ENCODE results near the gene HNMT. TPM values are rescaled to one million over a fixed set of nuclear protein-coding genes. Genes with fewer than 3 reads are reported as not detected.

HNMT gene
- total and polyA plus RNA-seq, 2 of the 8 experiments (the other 6 are each of a cell fraction or from before 2014, with no cell fraction given) = 1.6 to 3.6 TPM

DNA sequence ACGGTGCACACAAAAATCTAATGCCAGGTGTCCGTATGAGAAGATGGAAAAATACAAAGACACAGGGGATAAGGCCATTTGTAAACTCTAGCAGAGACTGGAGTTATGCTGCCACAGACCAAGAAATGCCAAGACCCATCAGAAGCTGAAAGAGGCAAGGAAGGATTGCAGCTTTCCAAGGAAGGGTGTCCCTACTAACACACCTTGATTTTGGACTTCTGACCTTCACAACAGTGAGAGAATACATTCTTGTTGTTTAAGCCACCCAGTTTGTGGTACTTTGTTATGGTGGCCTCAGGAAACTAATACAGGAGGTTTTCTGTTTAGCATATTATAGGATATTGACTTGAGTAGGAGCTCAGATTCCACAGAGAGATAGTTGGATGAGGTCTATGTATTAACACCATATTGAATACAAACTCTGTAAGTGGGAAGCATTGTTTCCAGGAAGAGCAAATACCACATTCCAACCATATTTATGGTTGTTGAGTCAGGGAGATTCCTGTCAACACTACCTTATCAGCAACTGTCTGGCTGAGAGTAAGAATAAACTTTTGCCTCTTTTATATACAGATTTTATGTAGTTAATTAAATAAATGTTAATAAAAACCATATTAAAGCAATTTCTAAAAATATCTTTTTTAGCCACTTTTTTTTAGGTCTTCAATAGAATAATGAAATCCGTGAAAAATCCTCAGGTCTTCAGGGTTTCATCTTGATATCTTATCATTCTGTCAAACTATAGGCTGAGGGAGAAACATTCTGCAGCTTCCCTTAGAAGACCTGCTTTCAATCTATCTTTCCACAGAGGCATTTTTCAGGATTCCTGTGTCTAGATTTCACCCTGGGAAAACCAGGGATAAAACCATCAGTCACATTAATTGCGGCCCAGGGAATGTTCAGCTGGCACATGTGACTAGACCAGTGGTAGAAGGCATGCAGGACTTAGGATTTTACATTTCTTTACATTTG is 35.4 kb upstream of the HNMT start:
- H2BK120ac ChIP-seq (replicated peaks; ENCODE audit: low read depth, low read length) = no peak overlapping the region
- H3K56ac ChIP-seq (replicated peaks; ENCODE audit: insufficient read length, low read depth, low read length) = no peak overlapping the region
- no peak overlapping the region for H3K9ac ChIP-seq (replicated peaks in 1 of 4; ENCODE audit: extremely low read depth in 1 of 4, low read depth in 3 of 4, low read length in 3 of 4)
- no peaks in the 10 kb centered on the region for H4K20me1 ChIP-seq (replicated peaks in 1 of 2; ENCODE audit: control insufficient read depth in 1 of 2, insufficient read depth in 2 of 2, low read length in 2 of 2)
- no peak overlapping the region for H3K4me2 ChIP-seq (ENCODE audit: insufficient read depth in 1 of 2, low read depth in 2 of 2, low read length in 2 of 2)
- FAIRE-seq (no peak), DNase-seq (ENCODE audit: low read depth in 1 of 2, low spot score in 2 of 2) (no peak)
- no peaks in the 10 kb centered on the region for H3K4me1 ChIP-seq (replicated peaks in 1 of 4; ENCODE audit: control insufficient read depth in 3 of 4, insufficient read depth in 4 of 4, low read length in 3 of 4)
- no peak overlapping the region for H2BK20ac ChIP-seq (ENCODE audit: low read length)
- no peak overlapping the region for H4K91ac ChIP-seq (replicated peaks; ENCODE audit: insufficient read length, low read length)
- H2BK12ac ChIP-seq (ENCODE audit: low read depth, low read length) = no peak overlapping the region
- H3K4me3 ChIP-seq (ENCODE audit: extremely low read depth in 1 of 4, insufficient read depth in 2 of 4, low read depth in 3 of 4, low read length in 4 of 4) = no peak overlapping the region
- no peaks in the 10 kb centered on the region for H3K79me2 ChIP-seq (ENCODE audit: control insufficient read depth in 1 of 2, insufficient read depth in 2 of 2, low read length in 2 of 2)
- H3K18ac ChIP-seq (ENCODE audit: extremely low read depth, low read length) = no peak overlapping the region
- no peak overlapping the region for H2AFZ ChIP-seq (ENCODE audit: low read length)
- H3K4ac ChIP-seq (replicated peaks; ENCODE audit: insufficient read length, low read depth, low read length) = no peak overlapping the region
- CTCF ChIA-PET (ENCODE audit: partially characterized antibody) = interaction anchor here (0.6 to 1.5 kb wide), 5 partner anchors 8 to 901 kb away, joined by 3 to 4 read pairs (median 3); no protein-coding TSS in a partner anchor
- no peak overlapping the region for H2BK5ac ChIP-seq (ENCODE audit: low read depth, low read length)
- no peak overlapping the region for H3K14ac ChIP-seq (ENCODE audit: insufficient read length)
- H3K36me3 ChIP-seq (ENCODE audit: control insufficient read depth in 2 of 4, insufficient read depth in 4 of 4, low read length in 3 of 4) = no peaks in the 10 kb centered on the region
- H3K9me3 ChIP-seq (ENCODE audit: insufficient read depth in 2 of 2, low read depth in 1 of 2, low read length in 1 of 2) = no peaks in the 10 kb centered on the region
- no peak overlapping the region for H2BK15ac ChIP-seq (ENCODE audit: low read length)
- H3K23me2 ChIP-seq (ENCODE audit: low read depth, low read length) = no peaks in the 10 kb centered on the region
- H3K27ac ChIP-seq (ENCODE audit: low read depth, low read length) = no peak overlapping the region
- no peak overlapping the region for H3K23ac ChIP-seq (ENCODE audit: insufficient read length)
- WGBS, 2 experiments (ENCODE audit: extremely low coverage in 1 of 2, insufficient coverage in 1 of 2, insufficient read length in 1 of 2, insufficient replicate concordance in 2 of 2, low coverage in 1 of 2, low lambda C conversion rate in 2 of 2, missing lambda C conversion rate in 1 of 2) = 76% methylated on average over 4 of the region's 4 CpGs; no CpG with 5 or more reads in 1 of the 2 experiments
- H2AK5ac ChIP-seq (ENCODE audit: low read depth, low read length) = no peak overlapping the region
- no peak overlapping the region for H4K8ac ChIP-seq (ENCODE audit: extremely low read depth, insufficient read depth, low read length)
- no peaks in the 10 kb centered on the region for H3K79me1 ChIP-seq (ENCODE audit: low read depth, low read length)
- no peak for TF ChIP-seq NANOG (IDR thresholded peaks at IDR 0.05; ENCODE audit: insufficient read depth, low read depth, low read length, poor library complexity, severe bottlenecking)
- no peak for TF ChIP-seq CTBP2 (IDR thresholded peaks at IDR 0.05; ENCODE audit: borderline replicate concordance, insufficient read depth, insufficient read length, low read length)
- TF ChIP-seq RXRA (IDR thresholded peaks at IDR 0.05; ENCODE audit: insufficient read depth, low read depth, low read length) = no peak
- TF ChIP-seq GTF2F1 (IDR thresholded peaks at IDR 0.05; ENCODE audit: borderline replicate concordance, low read depth, low read length) = no peak
- no peak for TF ChIP-seq RAD21 (IDR thresholded peaks at IDR 0.05 in 1 of 2, conservative IDR thresholded peaks at IDR 0.05 in 1 of 2; ENCODE audit: low read depth in 2 of 2, low read length in 2 of 2)
- TF ChIP-seq, protein P1, sequence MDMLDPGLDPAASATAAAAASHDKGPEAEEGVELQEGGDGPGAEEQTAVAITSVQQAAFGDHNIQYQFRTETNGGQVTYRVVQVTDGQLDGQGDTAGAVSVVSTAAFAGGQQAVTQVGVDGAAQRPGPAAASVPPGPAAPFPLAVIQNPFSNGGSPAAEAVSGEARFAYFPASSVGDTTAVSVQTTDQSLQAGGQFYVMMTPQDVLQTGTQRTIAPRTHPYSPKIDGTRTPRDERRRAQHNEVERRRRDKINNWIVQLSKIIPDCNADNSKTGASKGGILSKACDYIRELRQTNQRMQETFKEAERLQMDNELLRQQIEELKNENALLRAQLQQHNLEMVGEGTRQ (IDR thresholded peaks at IDR 0.05; ENCODE audit: low read length) = no peak
- TF ChIP-seq SIN3A (conservative IDR thresholded peaks at IDR 0.05 in 1 of 2, IDR thresholded peaks at IDR 0.05 in 1 of 2; ENCODE audit: low read depth in 1 of 2, low read length in 2 of 2) = no peak
- no peak overlapping the region for H4K5ac ChIP-seq (ENCODE audit: insufficient read length, low read depth, low read length)
- POLR2A ChIA-PET (ENCODE audit: partially characterized antibody) = no interaction called here
- H3K27me3 ChIP-seq (replicated peaks in 1 of 4; ENCODE audit: control insufficient read depth in 3 of 4, extremely low read depth in 1 of 4, insufficient read depth in 3 of 4, low read length in 3 of 4) = no peaks in the 10 kb centered on the region
